H9 (cell line): ENCODE results near the gene DMD. TPM values are rescaled to one million over a fixed set of nuclear protein-coding genes. Genes with fewer than 3 reads are reported as not detected.

Source experiments
- DNase-seq: peaks from one replicate; pipeline ENCODE4 v3.0.0-alpha.2; 2017
- H2AFZ ChIP-seq: one replicate; pipeline ENCODE4 v1.6.1; 2013; ENCODE audit warnings: mild to moderate bottlenecking, low read length, control low read depth, moderate library complexity
- H2AK5ac ChIP-seq: 2 replicates; pipeline ENCODE4 v1.6.1; 2013; ENCODE audit warnings: low read length, control low read depth, mixed read lengths; ENCODE audit not compliant: insufficient read length
- H2BK120ac ChIP-seq: one replicate; pipeline ENCODE4 v1.6.1; 2013; ENCODE audit warnings: low read depth, mild to moderate bottlenecking, low read length, control low read depth, inconsistent platforms; ENCODE audit not compliant: poor library complexity, severe bottlenecking
- H2BK12ac ChIP-seq: 2 replicates; pipeline ENCODE4 v1.6.1; 2013; ENCODE audit warnings: low read length, control low read depth, mixed read lengths, low read depth; ENCODE audit not compliant: insufficient read length
- H2BK15ac ChIP-seq: 2 replicates; pipeline ENCODE4 v1.6.1; 2013; ENCODE audit warnings: low read depth, low read length, control low read depth
- H2BK20ac ChIP-seq: one replicate; pipeline ENCODE4 v1.6.1; 2013; ENCODE audit warnings: low read depth, mild to moderate bottlenecking, low read length, control low read depth, inconsistent platforms; ENCODE audit not compliant: poor library complexity, severe bottlenecking
- H2BK5ac ChIP-seq: 2 replicates; pipeline ENCODE4 v1.6.1; 2013; ENCODE audit warnings: low read length, control low read depth, mixed read lengths; ENCODE audit not compliant: insufficient read length
- H3K14ac ChIP-seq: 2 replicates; pipeline ENCODE4 v1.6.1; 2013; ENCODE audit warnings: low read length, control low read depth; ENCODE audit not compliant: insufficient read depth
- H3K18ac ChIP-seq: 2 replicates; pipeline ENCODE4 v1.6.1; 2013; ENCODE audit warnings: low read depth, mild to moderate bottlenecking, mixed read lengths, low read length, control low read depth; ENCODE audit not compliant: insufficient read length
- H3K23ac ChIP-seq: 2 replicates; pipeline ENCODE4 v1.6.1; 2013; ENCODE audit warnings: low read length, control low read depth, mixed read lengths, low read depth; ENCODE audit not compliant: insufficient read length
- H3K23me2 ChIP-seq: 2 replicates; pipeline ENCODE4 v1.6.1; 2013; ENCODE audit warnings: low read depth, mild to moderate bottlenecking, mixed read lengths, low read length, control low read depth; ENCODE audit not compliant: insufficient read length, poor library complexity, severe bottlenecking
- H3K27ac ChIP-seq: 2 replicates; pipeline ENCODE4 v1.5.1; 2013; ENCODE audit warnings: low read length, control low read depth, mixed read lengths, low read depth; ENCODE audit not compliant: insufficient read length
- H3K27me3 ChIP-seq: 2 replicates; pipeline ENCODE4 v1.6.1; 2013; ENCODE audit warnings: low read length, control low read depth, inconsistent platforms; ENCODE audit not compliant: insufficient read depth
- H3K4ac ChIP-seq: 2 replicates; pipeline ENCODE4 v1.6.1; 2013; ENCODE audit warnings: low read depth, mild to moderate bottlenecking, control low read depth, inconsistent platforms, low read length, moderate library complexity
- H3K4me1 ChIP-seq: 2 replicates; pipeline ENCODE4 v1.6.1; 2013; ENCODE audit warnings: low read length, control low read depth, inconsistent platforms; ENCODE audit not compliant: insufficient read depth
- H3K4me2 ChIP-seq: 2 replicates; pipeline ENCODE4 v1.6.1; 2013; ENCODE audit warnings: low read length, control low read depth, mixed read lengths; ENCODE audit not compliant: insufficient read length, insufficient read depth
- H3K56ac ChIP-seq: 2 replicates; pipeline ENCODE4 v1.6.1; 2013; ENCODE audit warnings: low read depth, mild to moderate bottlenecking, mixed read lengths, low read length, control low read depth; ENCODE audit not compliant: insufficient read length
- H3K79me1 ChIP-seq: 2 replicates; pipeline ENCODE4 v1.6.1; 2013; ENCODE audit warnings: low read depth, mild to moderate bottlenecking, moderate library complexity, low read length, control low read depth, inconsistent platforms; ENCODE audit not compliant: insufficient read depth, poor library complexity, severe bottlenecking
- H3K79me2 ChIP-seq: 2 replicates; pipeline ENCODE4 v1.6.1; 2013; ENCODE audit warnings: low read length, control low read depth, inconsistent platforms; ENCODE audit not compliant: insufficient read depth
- H3K9ac ChIP-seq: 2 replicates; pipeline ENCODE4 v1.6.1; 2013; ENCODE audit warnings: low read length, control low read depth, mixed read lengths; ENCODE audit not compliant: insufficient read length; ENCODE audit errors: extremely low read depth
- H3K9me3 ChIP-seq: one replicate; pipeline ENCODE4 v1.6.1; 2013; ENCODE audit warnings: low read depth, low read length, inconsistent platforms; ENCODE audit not compliant: control insufficient read depth
- H3T11ph ChIP-seq: one replicate; pipeline ENCODE4 v1.6.1; 2013; ENCODE audit warnings: mild to moderate bottlenecking, low read length, control low read depth, inconsistent platforms
- H4K20me1 ChIP-seq: one replicate; pipeline ENCODE4 v1.6.1; 2013; ENCODE audit not compliant: control insufficient read depth, insufficient read length, insufficient read depth
- H4K5ac ChIP-seq: 2 replicates; pipeline ENCODE4 v1.6.1; 2013; ENCODE audit warnings: low read depth, mild to moderate bottlenecking, mixed read lengths, low read length, control low read depth; ENCODE audit not compliant: insufficient read length
- H4K8ac ChIP-seq: replicated peaks from 2 replicates; pipeline ENCODE4 v1.6.1; 2013; ENCODE audit warnings: low read length, control low read depth, mixed read lengths, low read depth; ENCODE audit not compliant: insufficient read length
- H4K91ac ChIP-seq: 2 replicates; pipeline ENCODE4 v1.6.1; 2013; ENCODE audit warnings: low read depth, mild to moderate bottlenecking, moderate library complexity, mixed read lengths, low read length, control low read depth; ENCODE audit not compliant: insufficient read length
- H3K27ac Mint-ChIP-seq, 3 experiments: 2 replicates in 2 of 3; 3 replicates in 1 of 3; pipeline ENCODE4 v1.8.0; 2020 to 2021; ENCODE audit warnings: mixed read lengths in 3 of 3, mild to moderate bottlenecking in 1 of 3, moderate library complexity in 1 of 3
- H3K27me3 Mint-ChIP-seq: 2 replicates; pipeline ENCODE4 v1.8.0; 2021; ENCODE audit warnings: low read depth, mild to moderate bottlenecking, moderate library complexity, mixed read lengths
- H3K36me3 Mint-ChIP-seq, 3 experiments: 2 replicates in 2 of 3; 3 replicates in 1 of 3; pipeline ENCODE4 v1.8.0; 2020 to 2021; ENCODE audit warnings: low read depth in 3 of 3, mixed read lengths in 3 of 3; ENCODE audit not compliant: insufficient read depth in 1 of 3
- H3K4me1 Mint-ChIP-seq, 2 experiments: 2 replicates each; pipeline ENCODE4 v1.8.0; 2020; ENCODE audit warnings: mixed read lengths in 2 of 2
- H3K4me3 Mint-ChIP-seq, 2 experiments: 2 replicates in 1 of 2; 3 replicates in 1 of 2; pipeline ENCODE4 v1.8.0; 2020 to 2021; ENCODE audit warnings: mild to moderate bottlenecking in 2 of 2, mixed read lengths in 2 of 2, moderate library complexity in 1 of 2
- H3K9me3 Mint-ChIP-seq, 2 experiments: 2 replicates in 1 of 2; 3 replicates in 1 of 2; pipeline ENCODE4 v1.8.0; 2020; ENCODE audit warnings: mild to moderate bottlenecking in 2 of 2, mixed read lengths in 2 of 2, moderate library complexity in 1 of 2
- WGBS: extraction: QIAGEN DNeasy Blood & Tissue Kit; methylation state at CpG from one replicate; pipeline ENCODE4 v1.1.7; 2013; ENCODE audit warnings: missing lambda C conversion rate, low lambda C conversion rate, mixed read lengths; ENCODE audit not compliant: insufficient read length; ENCODE audit errors: extremely low coverage; 5-methylcytosine and 5-hydroxymethylcytosine counted together
- total RNA-seq: library from RNA; stranded (reverse); gene quantifications from 2 replicates; pipeline ENCODE4 v1.2.1, GENCODE V29; 2021
- TF ChIP-seq, protein P1 (sequence below): fragments of 200-600 bp; sonication (generic); conservative IDR thresholded peaks from 3 replicates; pipeline ENCODE4 v1.8.0; 2021; ENCODE audit warnings: antibody characterized with exemption, mild to moderate bottlenecking

Gene DMD
- total RNA-seq, 1 experiment from 2014 or later, result 3.8 TPM

DNA sequence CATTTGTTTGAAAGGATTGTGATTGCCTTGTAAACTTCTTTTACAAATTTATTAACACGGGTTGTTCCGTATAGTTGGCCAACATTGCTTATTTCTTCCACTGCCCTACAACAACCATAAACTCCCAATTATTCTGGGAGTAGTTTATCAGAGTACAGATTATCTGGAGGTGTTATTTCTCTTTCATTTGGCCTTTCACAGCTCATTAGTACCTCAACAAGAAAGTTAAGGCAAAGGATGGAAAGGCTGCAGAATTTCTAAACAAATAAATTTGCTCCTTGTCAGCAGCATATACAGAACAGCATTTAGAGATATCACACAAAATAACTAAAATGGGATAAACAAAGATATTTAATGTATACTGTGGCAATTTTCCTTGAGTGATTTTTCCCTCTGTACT is 548.8 kb downstream of the DMD start:
- H2BK120ac ChIP-seq, result no peak overlapping the region
- no peak overlapping the region for H3K56ac ChIP-seq
- no peaks in the 10 kb centered on the region for H3K27me3 ChIP-seq
- H4K5ac ChIP-seq, result no peak overlapping the region
- no peaks in the 10 kb centered on the region for H3K79me2 ChIP-seq
- no peaks in the 10 kb centered on the region for H4K20me1 ChIP-seq
- H3K4me2 ChIP-seq, result no peak overlapping the region
- H3K9me3 Mint-ChIP-seq, result peaks cover 4 to 24% of the 10 kb centered on the region in 2 experiments; a peak in 4 of 5 replicates
- H2BK20ac ChIP-seq, result no peak overlapping the region
- no peak overlapping the region for H3T11ph ChIP-seq
- no peak overlapping the region for H3K14ac ChIP-seq
- no peak overlapping the region for H3K9ac ChIP-seq
- H2BK15ac ChIP-seq, result no peak overlapping the region
- DNase-seq, result no peak
- no peak overlapping the region for H2AK5ac ChIP-seq
- no peak overlapping the region for H2AFZ ChIP-seq
- H3K4me3 Mint-ChIP-seq, result no peak overlapping the region
- no peak overlapping the region for H3K27ac Mint-ChIP-seq
- H3K36me3 Mint-ChIP-seq, result no peaks in the 10 kb centered on the region; a peak in 1 of 7 replicates
- H3K18ac ChIP-seq, result no peak overlapping the region
- no peak overlapping the region for H2BK12ac ChIP-seq
- H3K23me2 ChIP-seq, result no peaks in the 10 kb centered on the region
- no peak overlapping the region for H3K4ac ChIP-seq
- TF ChIP-seq, protein P1, sequence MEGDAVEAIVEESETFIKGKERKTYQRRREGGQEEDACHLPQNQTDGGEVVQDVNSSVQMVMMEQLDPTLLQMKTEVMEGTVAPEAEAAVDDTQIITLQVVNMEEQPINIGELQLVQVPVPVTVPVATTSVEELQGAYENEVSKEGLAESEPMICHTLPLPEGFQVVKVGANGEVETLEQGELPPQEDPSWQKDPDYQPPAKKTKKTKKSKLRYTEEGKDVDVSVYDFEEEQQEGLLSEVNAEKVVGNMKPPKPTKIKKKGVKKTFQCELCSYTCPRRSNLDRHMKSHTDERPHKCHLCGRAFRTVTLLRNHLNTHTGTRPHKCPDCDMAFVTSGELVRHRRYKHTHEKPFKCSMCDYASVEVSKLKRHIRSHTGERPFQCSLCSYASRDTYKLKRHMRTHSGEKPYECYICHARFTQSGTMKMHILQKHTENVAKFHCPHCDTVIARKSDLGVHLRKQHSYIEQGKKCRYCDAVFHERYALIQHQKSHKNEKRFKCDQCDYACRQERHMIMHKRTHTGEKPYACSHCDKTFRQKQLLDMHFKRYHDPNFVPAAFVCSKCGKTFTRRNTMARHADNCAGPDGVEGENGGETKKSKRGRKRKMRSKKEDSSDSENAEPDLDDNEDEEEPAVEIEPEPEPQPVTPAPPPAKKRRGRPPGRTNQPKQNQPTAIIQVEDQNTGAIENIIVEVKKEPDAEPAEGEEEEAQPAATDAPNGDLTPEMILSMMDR, result no peak
- H2BK5ac ChIP-seq, result no peak overlapping the region
- no peaks in the 10 kb centered on the region for H3K4me1 Mint-ChIP-seq
- WGBS, result no CpG with 5 or more reads among the region's 2 CpGs
- no peaks in the 10 kb centered on the region for H3K27me3 Mint-ChIP-seq
- no peaks in the 10 kb centered on the region for H3K4me1 ChIP-seq
- peaks cover 12% of the 10 kb centered on the region for H3K9me3 ChIP-seq
- H3K79me1 ChIP-seq, result no peaks in the 10 kb centered on the region
- H4K8ac ChIP-seq, result no peak overlapping the region
- H3K23ac ChIP-seq, result no peak overlapping the region
- H3K27ac ChIP-seq, result no peak overlapping the region
- H4K91ac ChIP-seq, result no peak overlapping the region
